ENCODE results near the gene DNAJA2. TPM values are rescaled to one million over a fixed set of nuclear protein-coding genes. Genes with fewer than 3 reads are reported as not detected.
"Not testable (repeated sequence)": the region's sequence is repeated elsewhere in the genome, so short reads cannot be mapped to it uniquely, and the experiment has no call there.

DNAJA2 gene
- polyA plus RNA-seq, 1 donor (not counting 4 experiments of a cell fraction or from before 2014, with no cell fraction given): 36.3 TPM

DNA sequence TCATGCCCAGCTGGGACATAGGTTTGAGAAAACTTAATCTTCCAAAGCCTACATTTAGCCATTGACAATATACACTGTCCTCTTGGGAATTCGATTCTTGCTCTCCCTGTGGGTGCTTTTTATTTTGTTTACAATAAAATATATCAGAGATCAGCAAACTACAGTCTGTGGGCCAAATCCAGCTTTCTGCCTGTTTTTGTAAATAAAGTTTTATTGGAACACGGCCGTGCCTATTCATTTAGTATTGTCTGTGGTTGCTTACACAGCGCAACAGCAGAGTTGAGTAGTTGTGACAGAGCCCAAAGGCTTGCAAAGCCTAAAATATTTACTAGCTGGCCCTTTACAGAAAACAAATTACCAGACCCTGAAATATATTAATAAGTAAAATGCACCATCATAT is 39.7 kb upstream of the DNAJA2 start:
- Histone ChIP-seq H3K9ac (ENCODE audit: control insufficient read depth, extremely low read depth, insufficient read depth, low read length) (no peak overlapping the region), H3K79me2 (ENCODE audit: control insufficient read depth, insufficient read depth, low read length) (no peaks in the 10 kb centered on the region), H3K27me3 (ENCODE audit: control insufficient read depth, extremely low read depth, insufficient read depth, low read length) (no peaks in the 10 kb centered on the region), H3K9me1 (ENCODE audit: control insufficient read depth, extremely low read depth, insufficient read depth, low read length) (no peaks in the 10 kb centered on the region), H3K27ac (ENCODE audit: control insufficient read depth, insufficient read depth, low read length) (no peak overlapping the region), H4K20me1 (ENCODE audit: control insufficient read depth, extremely low read depth, insufficient read depth, low read length) (no peaks in the 10 kb centered on the region), H2AFZ (ENCODE audit: control insufficient read depth, low read length) (no peak overlapping the region), H3K36me3 (ENCODE audit: control insufficient read depth in 2 of 2, extremely low read depth in 1 of 2, insufficient read depth in 2 of 2, low read length in 2 of 2) (no peaks in the 10 kb centered on the region), H3K4me1 (ENCODE audit: control insufficient read depth, extremely low read depth, insufficient read depth, low read length) (peaks cover 4% of the 10 kb centered on the region), H3K9me3 (ENCODE audit: control insufficient read depth, low read depth, low read length) (no peaks in the 10 kb centered on the region), H3K4me3 (ENCODE audit: control insufficient read depth in 2 of 3, extremely low read depth in 1 of 3, insufficient read depth in 2 of 3, low read depth in 1 of 3, low read length in 3 of 3) (no peak overlapping the region), H3K4me2 (ENCODE audit: control insufficient read depth, extremely low read depth, insufficient read depth, low read depth, low read length) (no peak overlapping the region)
- FAIRE-seq (no peak), DNase-seq (ENCODE audit: low read depth, low spot score) (no peak)
- dilution Hi-C loops (cut with MboI; ENCODE audit: extremely low pct_ligation_motif_present, low sequenced_read_pairs): no loop called here
- TF ChIP-seq, protein P1, sequence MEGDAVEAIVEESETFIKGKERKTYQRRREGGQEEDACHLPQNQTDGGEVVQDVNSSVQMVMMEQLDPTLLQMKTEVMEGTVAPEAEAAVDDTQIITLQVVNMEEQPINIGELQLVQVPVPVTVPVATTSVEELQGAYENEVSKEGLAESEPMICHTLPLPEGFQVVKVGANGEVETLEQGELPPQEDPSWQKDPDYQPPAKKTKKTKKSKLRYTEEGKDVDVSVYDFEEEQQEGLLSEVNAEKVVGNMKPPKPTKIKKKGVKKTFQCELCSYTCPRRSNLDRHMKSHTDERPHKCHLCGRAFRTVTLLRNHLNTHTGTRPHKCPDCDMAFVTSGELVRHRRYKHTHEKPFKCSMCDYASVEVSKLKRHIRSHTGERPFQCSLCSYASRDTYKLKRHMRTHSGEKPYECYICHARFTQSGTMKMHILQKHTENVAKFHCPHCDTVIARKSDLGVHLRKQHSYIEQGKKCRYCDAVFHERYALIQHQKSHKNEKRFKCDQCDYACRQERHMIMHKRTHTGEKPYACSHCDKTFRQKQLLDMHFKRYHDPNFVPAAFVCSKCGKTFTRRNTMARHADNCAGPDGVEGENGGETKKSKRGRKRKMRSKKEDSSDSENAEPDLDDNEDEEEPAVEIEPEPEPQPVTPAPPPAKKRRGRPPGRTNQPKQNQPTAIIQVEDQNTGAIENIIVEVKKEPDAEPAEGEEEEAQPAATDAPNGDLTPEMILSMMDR (optimal IDR thresholded peaks at IDR 0.05 in 1 of 3, IDR thresholded peaks at IDR 0.05 in 1 of 3, conservative IDR thresholded peaks at IDR 0.05 in 1 of 3; ENCODE audit: extremely low read depth in 1 of 3, insufficient read depth in 2 of 3, low read length in 3 of 3): no peak
- TF ChIP-seq EZH2 (IDR thresholded peaks at IDR 0.05; ENCODE audit: low read length): no peak

DNA sequence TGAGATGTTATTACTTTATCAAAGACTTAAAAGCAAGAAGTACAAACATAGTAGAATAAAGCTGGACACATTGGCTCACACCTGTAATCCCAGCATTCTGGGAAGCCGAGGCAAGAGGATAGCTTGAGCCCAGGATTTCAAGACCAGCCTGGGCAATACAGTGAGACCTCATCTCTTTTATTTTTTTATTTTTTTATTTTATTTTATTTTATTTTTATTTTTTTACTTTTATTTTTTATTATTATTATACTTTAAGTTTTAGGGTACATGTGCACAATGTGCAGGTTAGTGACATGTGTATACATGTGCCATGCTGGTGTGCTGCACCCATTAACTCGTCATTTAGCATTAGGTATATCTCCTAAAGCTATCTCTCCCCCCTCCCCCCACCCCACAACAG is 37.3 kb upstream of the DNAJA2 start:
- H3K27ac ChIP-seq (ENCODE audit: control insufficient read depth, insufficient read depth, low read length); H3K9me1 ChIP-seq (ENCODE audit: control insufficient read depth, extremely low read depth, insufficient read depth, low read length); FAIRE-seq; H3K27me3 ChIP-seq (ENCODE audit: control insufficient read depth, extremely low read depth, insufficient read depth, low read length); H4K20me1 ChIP-seq (ENCODE audit: control insufficient read depth, extremely low read depth, insufficient read depth, low read length); DNase-seq (ENCODE audit: low read depth, low spot score); H3K4me3 ChIP-seq (ENCODE audit: control insufficient read depth in 2 of 3, extremely low read depth in 1 of 3, insufficient read depth in 2 of 3, low read depth in 1 of 3, low read length in 3 of 3); H3K9ac ChIP-seq (ENCODE audit: control insufficient read depth, extremely low read depth, insufficient read depth, low read length); H3K4me1 ChIP-seq (ENCODE audit: control insufficient read depth, extremely low read depth, insufficient read depth, low read length); H3K79me2 ChIP-seq (ENCODE audit: control insufficient read depth, insufficient read depth, low read length); H3K36me3 ChIP-seq (ENCODE audit: control insufficient read depth in 2 of 2, extremely low read depth in 1 of 2, insufficient read depth in 2 of 2, low read length in 2 of 2); dilution Hi-C loops (cut with MboI; ENCODE audit: extremely low pct_ligation_motif_present, low sequenced_read_pairs); H3K4me2 ChIP-seq (ENCODE audit: control insufficient read depth, extremely low read depth, insufficient read depth, low read depth, low read length); H3K9me3 ChIP-seq (ENCODE audit: control insufficient read depth, low read depth, low read length); H2AFZ ChIP-seq (ENCODE audit: control insufficient read depth, low read length): not testable (repeated sequence)

DNA sequence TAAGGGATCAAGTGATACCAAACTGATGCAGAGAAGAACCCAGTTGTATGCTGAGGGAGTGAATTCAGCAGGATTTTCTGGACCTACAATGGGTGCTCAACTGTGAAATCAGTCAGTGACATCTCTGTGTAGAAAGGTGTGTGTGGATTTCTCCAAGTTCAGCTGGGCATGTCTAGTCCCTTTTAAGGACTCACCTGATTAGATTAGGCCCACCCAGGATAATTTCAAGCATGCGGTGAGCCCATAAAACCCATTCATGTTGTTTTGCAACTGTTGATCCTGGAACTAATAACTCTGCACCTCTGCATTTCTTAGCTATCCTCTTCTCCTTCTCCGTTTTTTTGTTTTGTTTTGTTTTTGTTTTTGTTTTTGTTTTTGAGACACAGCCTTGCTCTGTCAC is 35.1 kb upstream of the DNAJA2 start:
- FAIRE-seq (no peak), DNase-seq (ENCODE audit: low read depth, low spot score) (no peak)
- peak overlapping the region; percentile 60 for H2AFZ ChIP-seq (ENCODE audit: control insufficient read depth, low read length)
- H3K9me1 ChIP-seq (ENCODE audit: control insufficient read depth, extremely low read depth, insufficient read depth, low read length): no peaks in the 10 kb centered on the region
- no peak overlapping the region for H3K4me3 ChIP-seq (ENCODE audit: control insufficient read depth in 2 of 3, extremely low read depth in 1 of 3, insufficient read depth in 2 of 3, low read depth in 1 of 3, low read length in 3 of 3)
- no peaks in the 10 kb centered on the region for H3K79me2 ChIP-seq (ENCODE audit: control insufficient read depth, insufficient read depth, low read length)
- H3K4me1 ChIP-seq (ENCODE audit: control insufficient read depth, extremely low read depth, insufficient read depth, low read length): peaks cover 4% of the 10 kb centered on the region
- dilution Hi-C loops (cut with MboI; ENCODE audit: extremely low pct_ligation_motif_present, low sequenced_read_pairs): no loop called here
- no peak overlapping the region for H3K4me2 ChIP-seq (ENCODE audit: control insufficient read depth, extremely low read depth, insufficient read depth, low read depth, low read length)
- H3K9ac ChIP-seq (ENCODE audit: control insufficient read depth, extremely low read depth, insufficient read depth, low read length): no peak overlapping the region
- no peaks in the 10 kb centered on the region for H3K27me3 ChIP-seq (ENCODE audit: control insufficient read depth, extremely low read depth, insufficient read depth, low read length)
- TF ChIP-seq, protein P1 (optimal IDR thresholded peaks at IDR 0.05 in 1 of 3, IDR thresholded peaks at IDR 0.05 in 1 of 3, conservative IDR thresholded peaks at IDR 0.05 in 1 of 3; ENCODE audit: extremely low read depth in 1 of 3, insufficient read depth in 2 of 3, low read length in 3 of 3): no peak
- no peak for TF ChIP-seq EZH2 (IDR thresholded peaks at IDR 0.05; ENCODE audit: low read length)
- H3K27ac ChIP-seq (ENCODE audit: control insufficient read depth, insufficient read depth, low read length): no peak overlapping the region
- no peaks in the 10 kb centered on the region for H3K36me3 ChIP-seq (ENCODE audit: control insufficient read depth in 2 of 2, extremely low read depth in 1 of 2, insufficient read depth in 2 of 2, low read length in 2 of 2)
- H3K9me3 ChIP-seq (ENCODE audit: control insufficient read depth, low read depth, low read length): no peaks in the 10 kb centered on the region
- no peaks in the 10 kb centered on the region for H4K20me1 ChIP-seq (ENCODE audit: control insufficient read depth, extremely low read depth, insufficient read depth, low read length)
